ENCODE data around the gene MT1F.

DNA sequence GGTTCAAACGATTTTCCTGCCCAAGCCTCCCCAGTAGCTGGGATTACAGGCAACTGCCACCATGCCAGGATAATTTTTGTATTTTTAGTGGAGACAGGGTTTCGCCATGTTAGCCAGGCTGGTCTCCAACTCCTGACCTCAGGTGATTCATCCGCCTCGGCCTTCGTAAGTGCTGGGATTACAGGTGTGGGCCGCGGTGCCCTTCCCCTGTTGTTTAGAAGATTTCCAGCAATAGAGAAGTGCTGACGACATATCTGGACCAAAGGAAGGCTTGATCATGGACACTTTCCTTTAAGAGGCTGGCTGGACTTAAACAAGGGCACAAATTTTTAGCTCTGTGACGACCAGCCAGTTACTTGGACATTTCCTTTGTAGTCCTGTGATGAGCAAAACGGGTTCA, 26.6 kb upstream of the MT1F start:
- TF ChIP-seq, protein P1, sequence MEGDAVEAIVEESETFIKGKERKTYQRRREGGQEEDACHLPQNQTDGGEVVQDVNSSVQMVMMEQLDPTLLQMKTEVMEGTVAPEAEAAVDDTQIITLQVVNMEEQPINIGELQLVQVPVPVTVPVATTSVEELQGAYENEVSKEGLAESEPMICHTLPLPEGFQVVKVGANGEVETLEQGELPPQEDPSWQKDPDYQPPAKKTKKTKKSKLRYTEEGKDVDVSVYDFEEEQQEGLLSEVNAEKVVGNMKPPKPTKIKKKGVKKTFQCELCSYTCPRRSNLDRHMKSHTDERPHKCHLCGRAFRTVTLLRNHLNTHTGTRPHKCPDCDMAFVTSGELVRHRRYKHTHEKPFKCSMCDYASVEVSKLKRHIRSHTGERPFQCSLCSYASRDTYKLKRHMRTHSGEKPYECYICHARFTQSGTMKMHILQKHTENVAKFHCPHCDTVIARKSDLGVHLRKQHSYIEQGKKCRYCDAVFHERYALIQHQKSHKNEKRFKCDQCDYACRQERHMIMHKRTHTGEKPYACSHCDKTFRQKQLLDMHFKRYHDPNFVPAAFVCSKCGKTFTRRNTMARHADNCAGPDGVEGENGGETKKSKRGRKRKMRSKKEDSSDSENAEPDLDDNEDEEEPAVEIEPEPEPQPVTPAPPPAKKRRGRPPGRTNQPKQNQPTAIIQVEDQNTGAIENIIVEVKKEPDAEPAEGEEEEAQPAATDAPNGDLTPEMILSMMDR (IDR thresholded peaks at IDR 0.05; ENCODE audit: insufficient read depth, low read depth, low read length) = no peak
- TF ChIP-seq EZH2 (IDR thresholded peaks at IDR 0.05; ENCODE audit: insufficient read depth, low read length) = no peak

All from astrocyte (in vitro differentiated cells and primary cell).